Measurements from ENCODE around the gene ARHGAP44.

The ARHGAP44 gene

GRCh38 chr17:12953156-12953555 lies 163.9 kb downstream of the ARHGAP44 start:
- no peak overlapping the region for H3K4me3 ChIP-seq (ENCODE audit: low read depth, low read length)
- TF ChIP-seq CTCF (IDR thresholded peaks at IDR 0.05; ENCODE audit: low read depth, low read length) (no peak), MAX (IDR thresholded peaks at IDR 0.05; ENCODE audit: low read depth, low read length) (no peak), MYC (IDR thresholded peaks at IDR 0.05; ENCODE audit: low read depth, low read length) (no peak), POLR2A (IDR thresholded peaks at IDR 0.05; ENCODE audit: extremely low read depth, insufficient read length) (no peak)
- DNase-seq (ENCODE audit: low read depth), result no peak

- no peak for DNase-seq (ENCODE audit: low read depth)
- TF ChIP-seq MYC (IDR thresholded peaks at IDR 0.05; ENCODE audit: low read depth, low read length) (no peak), MAX (IDR thresholded peaks at IDR 0.05; ENCODE audit: low read depth, low read length) (no peak), POLR2A (IDR thresholded peaks at IDR 0.05; ENCODE audit: extremely low read depth, insufficient read length) (no peak), CTCF (IDR thresholded peaks at IDR 0.05; ENCODE audit: low read depth, low read length) (no peak)
- H3K4me3 ChIP-seq (ENCODE audit: low read depth, low read length), result no peak overlapping the region
Observed at GRCh38 chr17:12955521-12955920, 166.2 kb downstream of the ARHGAP44 start.

GRCh38 chr17:12958786-12959185 lies 169.5 kb downstream of the ARHGAP44 start:
- no peak for TF ChIP-seq MYC (IDR thresholded peaks at IDR 0.05; ENCODE audit: low read depth, low read length)
- no peak for TF ChIP-seq MAX (IDR thresholded peaks at IDR 0.05; ENCODE audit: low read depth, low read length)
- no peak for TF ChIP-seq POLR2A (IDR thresholded peaks at IDR 0.05; ENCODE audit: extremely low read depth, insufficient read length)
- no peak for TF ChIP-seq CTCF (IDR thresholded peaks at IDR 0.05; ENCODE audit: low read depth, low read length)
- no peak for DNase-seq (ENCODE audit: low read depth)
- H3K4me3 ChIP-seq (ENCODE audit: low read depth, low read length), result no peak overlapping the region

GRCh38 chr17:12959441-12959840 lies 170.1 kb downstream of the ARHGAP44 start:
- peak; percentile 31 for DNase-seq (ENCODE audit: low read depth)
- no peak overlapping the region for H3K4me3 ChIP-seq (ENCODE audit: low read depth, low read length)
- TF ChIP-seq CTCF (IDR thresholded peaks at IDR 0.05; ENCODE audit: low read depth, low read length), result no peak
- TF ChIP-seq MAX (IDR thresholded peaks at IDR 0.05; ENCODE audit: low read depth, low read length), result no peak
- TF ChIP-seq POLR2A (IDR thresholded peaks at IDR 0.05; ENCODE audit: extremely low read depth, insufficient read length), result no peak
- TF ChIP-seq MYC (IDR thresholded peaks at IDR 0.05; ENCODE audit: low read depth, low read length), result no peak

GRCh38 chr17:12961655-12962054 lies 172.4 kb downstream of the ARHGAP44 start:
- TF ChIP-seq MYC (IDR thresholded peaks at IDR 0.05; ENCODE audit: low read depth, low read length), result no peak
- TF ChIP-seq CTCF (IDR thresholded peaks at IDR 0.05; ENCODE audit: low read depth, low read length), result no peak
- TF ChIP-seq POLR2A (IDR thresholded peaks at IDR 0.05; ENCODE audit: extremely low read depth, insufficient read length), result no peak
- TF ChIP-seq MAX (IDR thresholded peaks at IDR 0.05; ENCODE audit: low read depth, low read length), result no peak
- no peak for DNase-seq (ENCODE audit: low read depth)
- no peak overlapping the region for H3K4me3 ChIP-seq (ENCODE audit: low read depth, low read length)

GRCh38 chr17:12963505-12963904 lies 174.2 kb downstream of the ARHGAP44 start:
- no peak for DNase-seq (ENCODE audit: low read depth)
- TF ChIP-seq MYC (IDR thresholded peaks at IDR 0.05; ENCODE audit: low read depth, low read length) (no peak), CTCF (IDR thresholded peaks at IDR 0.05; ENCODE audit: low read depth, low read length) (no peak), POLR2A (IDR thresholded peaks at IDR 0.05; ENCODE audit: extremely low read depth, insufficient read length) (no peak), MAX (IDR thresholded peaks at IDR 0.05; ENCODE audit: low read depth, low read length) (no peak)
- H3K4me3 ChIP-seq (ENCODE audit: low read depth, low read length), result no peak overlapping the region

Measured in NB4 (cell line).